ENCODE data around the gene MXD1.

MXD1 gene

DNA sequence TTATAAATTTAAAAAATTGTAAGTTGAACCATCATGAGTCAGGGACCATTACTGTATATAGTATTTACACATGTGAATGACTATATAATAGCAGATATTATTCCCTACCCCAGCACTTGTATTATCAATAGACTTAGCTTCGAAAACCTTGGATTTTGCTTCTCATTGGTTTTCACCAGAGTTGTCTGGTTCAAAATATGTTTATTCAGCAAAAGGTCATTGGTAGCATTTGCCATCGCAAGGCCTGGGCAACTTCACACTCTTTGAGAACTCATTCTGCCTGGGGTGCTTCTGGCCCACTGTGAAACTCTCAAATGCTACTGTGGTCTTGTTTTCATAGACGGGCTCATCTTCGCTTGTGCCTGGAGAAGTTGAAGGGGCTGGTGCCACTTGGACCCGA is 20.1 kb downstream of the MXD1 start:
- Histone ChIP-seq H2AFZ (ENCODE audit: low read depth) (no peak overlapping the region), H4K20me1 (ENCODE audit: insufficient read depth) (no peaks in the 10 kb centered on the region), H3K36me3 (ENCODE audit: insufficient read depth) (no peaks in the 10 kb centered on the region), H3K27ac (no peak overlapping the region), H3K79me2 (ENCODE audit: insufficient read depth, low read depth) (no peaks in the 10 kb centered on the region), H3K9ac (no peak overlapping the region), H3K4me3 (IDR thresholded peaks at IDR 0.05; ENCODE audit: insufficient read depth, low read depth, low read length) (no peak overlapping the region), H3K27me3 (ENCODE audit: insufficient read depth, low read depth) (no peaks in the 10 kb centered on the region), H3K4me2 (no peak overlapping the region), H3K4me1 (ENCODE audit: low read depth, poor library complexity, severe bottlenecking) (peaks cover 22% of the 10 kb centered on the region)
- TF ChIP-seq, protein P1, sequence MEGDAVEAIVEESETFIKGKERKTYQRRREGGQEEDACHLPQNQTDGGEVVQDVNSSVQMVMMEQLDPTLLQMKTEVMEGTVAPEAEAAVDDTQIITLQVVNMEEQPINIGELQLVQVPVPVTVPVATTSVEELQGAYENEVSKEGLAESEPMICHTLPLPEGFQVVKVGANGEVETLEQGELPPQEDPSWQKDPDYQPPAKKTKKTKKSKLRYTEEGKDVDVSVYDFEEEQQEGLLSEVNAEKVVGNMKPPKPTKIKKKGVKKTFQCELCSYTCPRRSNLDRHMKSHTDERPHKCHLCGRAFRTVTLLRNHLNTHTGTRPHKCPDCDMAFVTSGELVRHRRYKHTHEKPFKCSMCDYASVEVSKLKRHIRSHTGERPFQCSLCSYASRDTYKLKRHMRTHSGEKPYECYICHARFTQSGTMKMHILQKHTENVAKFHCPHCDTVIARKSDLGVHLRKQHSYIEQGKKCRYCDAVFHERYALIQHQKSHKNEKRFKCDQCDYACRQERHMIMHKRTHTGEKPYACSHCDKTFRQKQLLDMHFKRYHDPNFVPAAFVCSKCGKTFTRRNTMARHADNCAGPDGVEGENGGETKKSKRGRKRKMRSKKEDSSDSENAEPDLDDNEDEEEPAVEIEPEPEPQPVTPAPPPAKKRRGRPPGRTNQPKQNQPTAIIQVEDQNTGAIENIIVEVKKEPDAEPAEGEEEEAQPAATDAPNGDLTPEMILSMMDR (conservative IDR thresholded peaks at IDR 0.05; ENCODE audit: low read depth, low read length), result no peak

DNA sequence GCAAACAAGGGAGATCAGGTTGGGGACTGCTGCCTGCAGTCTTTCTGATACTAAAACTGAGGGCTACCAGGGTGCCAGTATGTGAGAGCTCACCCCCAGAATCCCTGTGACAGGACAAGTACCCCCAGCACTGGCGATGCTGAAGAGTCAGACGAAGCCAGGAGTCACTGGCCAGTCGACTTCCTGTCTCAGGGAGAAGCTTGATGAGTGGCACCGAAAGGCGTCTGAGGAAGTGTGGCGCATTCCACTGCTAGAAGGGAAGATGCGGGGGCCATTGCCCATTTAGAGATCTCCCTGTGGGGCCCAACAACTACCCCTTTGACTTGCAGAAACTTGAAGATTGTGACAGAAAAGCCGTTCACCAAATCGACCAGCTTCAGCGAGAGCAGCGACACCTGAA is 22.0 kb downstream of the MXD1 start:
- Histone ChIP-seq H3K9ac (no peak overlapping the region), H3K4me3 (IDR thresholded peaks at IDR 0.05; ENCODE audit: insufficient read depth, low read depth, low read length) (no peak overlapping the region), H3K4me1 (ENCODE audit: low read depth, poor library complexity, severe bottlenecking) (peaks cover 21% of the 10 kb centered on the region), H2AFZ (ENCODE audit: low read depth) (no peak overlapping the region), H3K36me3 (ENCODE audit: insufficient read depth) (no peaks in the 10 kb centered on the region), H3K4me2 (no peak overlapping the region), H3K79me2 (ENCODE audit: insufficient read depth, low read depth) (no peaks in the 10 kb centered on the region), H3K27me3 (ENCODE audit: insufficient read depth, low read depth) (no peaks in the 10 kb centered on the region), H3K27ac (no peak overlapping the region), H4K20me1 (ENCODE audit: insufficient read depth) (no peaks in the 10 kb centered on the region)
- TF ChIP-seq, protein P1 (conservative IDR thresholded peaks at IDR 0.05; ENCODE audit: low read depth, low read length), result no peak

DNA sequence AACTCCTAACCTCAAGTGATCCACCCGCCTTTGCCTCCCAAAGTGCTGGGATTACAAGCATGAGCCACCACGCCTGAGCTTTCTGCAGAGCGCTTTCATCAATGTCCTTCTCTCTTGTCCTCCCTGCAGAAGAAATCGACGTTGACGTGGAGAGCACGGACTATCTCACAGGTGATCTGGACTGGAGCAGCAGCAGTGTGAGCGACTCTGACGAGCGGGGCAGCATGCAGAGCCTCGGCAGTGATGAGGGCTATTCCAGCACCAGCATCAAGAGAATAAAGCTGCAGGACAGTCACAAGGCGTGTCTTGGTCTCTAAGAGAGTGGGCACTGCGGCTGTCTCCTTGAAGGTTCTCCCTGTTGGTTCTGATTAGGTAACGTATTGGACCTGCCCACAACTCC is 23.1 kb downstream of the MXD1 start:
- TF ChIP-seq, protein P1 (conservative IDR thresholded peaks at IDR 0.05; ENCODE audit: low read depth, low read length), result no peak
- Histone ChIP-seq H3K9ac (no peak overlapping the region), H3K4me3 (IDR thresholded peaks at IDR 0.05; ENCODE audit: insufficient read depth, low read depth, low read length) (no peak overlapping the region), H3K79me2 (ENCODE audit: insufficient read depth, low read depth) (no peaks in the 10 kb centered on the region), H3K4me2 (no peak overlapping the region), H4K20me1 (ENCODE audit: insufficient read depth) (no peaks in the 10 kb centered on the region), H3K27ac (no peak overlapping the region), H3K36me3 (ENCODE audit: insufficient read depth) (no peaks in the 10 kb centered on the region), H3K4me1 (ENCODE audit: low read depth, poor library complexity, severe bottlenecking) (peaks cover 10% of the 10 kb centered on the region), H3K27me3 (ENCODE audit: insufficient read depth, low read depth) (no peaks in the 10 kb centered on the region), H2AFZ (ENCODE audit: low read depth) (no peak overlapping the region)

DNA sequence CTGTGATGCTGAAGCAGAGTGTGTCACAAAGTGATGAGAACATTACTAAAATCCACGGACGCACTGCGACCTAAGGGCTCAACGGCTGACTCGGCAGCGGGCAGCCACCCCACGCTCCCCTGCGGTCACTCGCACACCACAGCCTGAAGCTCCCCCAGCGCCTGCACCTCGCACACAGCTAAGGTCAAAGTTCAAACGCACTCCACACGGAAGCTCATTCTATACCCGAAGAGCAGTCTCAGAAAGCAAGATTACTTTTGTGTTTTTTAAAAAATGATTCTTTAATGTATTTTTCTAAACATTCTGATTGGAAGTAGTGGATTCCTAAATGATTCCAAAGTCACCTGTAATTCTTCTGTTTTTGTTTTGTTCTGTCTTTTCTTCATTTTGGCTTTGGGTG is 24.8 kb downstream of the MXD1 start:
- no peak overlapping the region for H3K4me2 ChIP-seq
- no peaks in the 10 kb centered on the region for H4K20me1 ChIP-seq (ENCODE audit: insufficient read depth)
- H3K36me3 ChIP-seq (ENCODE audit: insufficient read depth), result no peaks in the 10 kb centered on the region
- no peaks in the 10 kb centered on the region for H3K79me2 ChIP-seq (ENCODE audit: insufficient read depth, low read depth)
- TF ChIP-seq, protein P1 (conservative IDR thresholded peaks at IDR 0.05; ENCODE audit: low read depth, low read length), result no peak
- no peaks in the 10 kb centered on the region for H3K4me1 ChIP-seq (ENCODE audit: low read depth, poor library complexity, severe bottlenecking)
- no peak overlapping the region for H3K27ac ChIP-seq
- no peak overlapping the region for H3K4me3 ChIP-seq (IDR thresholded peaks at IDR 0.05; ENCODE audit: insufficient read depth, low read depth, low read length)
- H2AFZ ChIP-seq (ENCODE audit: low read depth), result no peak overlapping the region
- H3K9ac ChIP-seq, result no peak overlapping the region
- H3K27me3 ChIP-seq (ENCODE audit: insufficient read depth, low read depth), result no peaks in the 10 kb centered on the region
